SK-N-MC (cell line): ENCODE results near the gene ALX3.

ENCODE experiments used
- EZH2 ChIP-seq: fragments of 200-600 bp; sonication (generic); IDR thresholded peaks from one replicate; pipeline ENCODE4 v1.6.1; 2017; ENCODE audit warnings: antibody characterized with exemption
- POLR2AphosphoS5 ChIP-seq: IDR thresholded peaks from 2 replicates; pipeline ENCODE4 v1.6.1; 2012; ENCODE audit warnings: mild to moderate bottlenecking, low read depth, low read length, borderline replicate concordance

DNA sequence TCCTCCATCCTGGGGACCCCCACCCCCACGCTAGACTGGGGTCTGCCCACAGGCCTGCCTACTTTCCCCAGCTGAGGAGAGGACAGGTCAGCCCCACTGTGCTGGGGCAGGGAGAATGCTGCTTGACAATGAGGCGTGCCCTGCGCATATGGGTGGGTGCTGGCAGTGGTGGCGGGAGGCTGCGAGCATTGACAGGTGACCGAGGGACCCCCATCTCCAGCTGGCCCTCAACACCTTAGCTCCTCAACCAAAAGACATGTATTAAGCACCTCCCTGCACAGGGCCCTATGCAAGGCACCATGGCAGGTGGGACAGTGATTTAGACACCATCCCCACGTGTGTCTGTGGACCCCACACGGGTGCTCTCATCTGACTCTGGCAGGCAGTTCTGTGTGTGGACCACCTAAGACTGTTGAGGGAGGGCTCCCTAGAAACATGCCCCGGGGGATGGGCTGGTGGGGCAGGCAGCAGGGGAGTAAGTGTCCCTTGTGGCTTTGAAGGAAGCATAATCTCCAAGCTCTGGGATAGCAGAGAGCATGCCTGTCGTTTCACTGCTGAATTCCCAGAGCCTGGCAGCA lies 18.4 kb upstream of the ALX3 start:
- TF ChIP-seq POLR2AphosphoS5 (no peak), EZH2 (no peak)
